H1 (cell line): ENCODE results near the gene LILRB3.

Experiments
- ATF2 ChIP-seq: IDR thresholded peaks from 2 replicates; pipeline ENCODE4 v1.6.1; 2012; ENCODE audit warnings: low read length, inconsistent platforms
- KDM5A ChIP-seq: fragments of 200-600 bp; IDR thresholded peaks from 2 replicates; pipeline ENCODE4 v1.7.1; 2012; ENCODE audit warnings: mild to moderate bottlenecking, low read length, inconsistent platforms, mixed read lengths
- POLR2A ChIP-seq, 2 experiments: IDR thresholded peaks; 1 replicate in 1 of 2; 2 replicates in 1 of 2; pipeline ENCODE4 v1.6.1; 2011; ENCODE audit warnings: low read depth in 2 of 2, low read length in 2 of 2, mild to moderate bottlenecking in 2 of 2; ENCODE audit errors: control extremely low read depth in 1 of 2
- POLR2AphosphoS5 ChIP-seq: IDR thresholded peaks from 2 replicates; pipeline ENCODE4 v1.6.1; 2011; ENCODE audit warnings: low read depth, low read length
- TAF7 ChIP-seq: optimal IDR thresholded peaks from 2 replicates; pipeline ENCODE3; 2011; ENCODE audit warnings: low read depth, mild to moderate bottlenecking, inconsistent platforms, low read length, moderate library complexity, borderline replicate concordance

GRCh38 chr19:54191811-54192453 lies 30.9 kb downstream of the LILRB3 start:
- TF ChIP-seq POLR2AphosphoS5 (no peak), POLR2A (IDR thresholded peaks at IDR 0.05; ENCODE audit: control extremely low read depth in 1 of 2, low read depth in 2 of 2, low read length in 2 of 2) (no peak), TAF7 (no peak), KDM5A (no peak), ATF2 (no peak)
